Hepatocyte (in vitro differentiated cells): ENCODE data around the gene MPC2. TPM values are rescaled to one million over a fixed set of nuclear protein-coding genes. Genes with fewer than 3 reads are reported as not detected.

Experiments used
- DNase-seq: peaks from one replicate; pipeline ENCODE4 v3.0.0-alpha.2; 2016; ENCODE audit warnings: low spot score
- H2AFZ ChIP-seq: fragments of 200-600 bp; sonication (generic); 2 replicates; pipeline ENCODE4 v1.6.0; 2016; ENCODE audit warnings: antibody characterized with exemption, mild to moderate bottlenecking
- H3K27ac ChIP-seq: fragments of 200-600 bp; sonication (generic); 2 replicates; pipeline ENCODE4 v1.5.1; 2016; ENCODE audit warnings: mild to moderate bottlenecking
- H3K27me3 ChIP-seq: fragments of 200-600 bp; sonication (generic); 2 replicates; pipeline ENCODE4 v1.6.1; 2016
- H3K36me3 ChIP-seq: fragments of 200-600 bp; sonication (generic); replicated peaks from 2 replicates; pipeline ENCODE4 v1.5.1; 2016; ENCODE audit warnings: low read depth; ENCODE audit not compliant: insufficient read depth
- H3K4me1 ChIP-seq: fragments of 200-600 bp; sonication (generic); 2 replicates; pipeline ENCODE4 v1.5.1; 2016; ENCODE audit warnings: mild to moderate bottlenecking, moderate library complexity; ENCODE audit not compliant: insufficient read depth
- H3K4me2 ChIP-seq: fragments of 200-600 bp; sonication (generic); 2 replicates; pipeline ENCODE4 v1.6.0; 2016
- H3K4me3 ChIP-seq: fragments of 200-600 bp; sonication (generic); 2 replicates; pipeline ENCODE4 v1.5.1; 2016; ENCODE audit warnings: mild to moderate bottlenecking
- H3K79me2 ChIP-seq: fragments of 200-600 bp; sonication (generic); 2 replicates; pipeline ENCODE4 v1.6.0; 2017; ENCODE audit warnings: mild to moderate bottlenecking
- H3K9me2 ChIP-seq: fragments of 200-600 bp; sonication (generic); replicated peaks from 2 replicates; pipeline ENCODE4 v1.6.0; 2017; ENCODE audit warnings: mild to moderate bottlenecking; ENCODE audit not compliant: insufficient read depth
- H3K9me3 ChIP-seq: fragments of 200-600 bp; sonication (generic); 2 replicates; pipeline ENCODE4 v1.5.1; 2016; ENCODE audit warnings: low read depth, mild to moderate bottlenecking
- H4K20me1 ChIP-seq: fragments of 200-600 bp; sonication (generic); 2 replicates; pipeline ENCODE4 v1.6.0; 2016; ENCODE audit warnings: mild to moderate bottlenecking; ENCODE audit not compliant: insufficient read depth, poor library complexity, severe bottlenecking
- CTCF ChIP-seq: fragments of 200-600 bp; sonication (generic); IDR thresholded peaks from 2 replicates; pipeline ENCODE4 v1.5.1; 2016; ENCODE audit warnings: antibody characterized with exemption, mild to moderate bottlenecking; ENCODE audit not compliant: poor library complexity
- EZH2 ChIP-seq: fragments of 200-600 bp; sonication (generic); IDR thresholded peaks from 2 replicates; pipeline ENCODE4 v1.6.1; 2016; ENCODE audit warnings: antibody characterized with exemption, mild to moderate bottlenecking, borderline replicate concordance
- EZH2phosphoT487 ChIP-seq: fragments of 200-600 bp; sonication (generic); IDR thresholded peaks from one replicate; pipeline ENCODE4 v1.6.1; 2018; ENCODE audit warnings: antibody characterized with exemption, mild to moderate bottlenecking, low read depth, moderate library complexity; ENCODE audit not compliant: unreplicated experiment, severe bottlenecking
- whole genome bisulfite sequencing: methylation state at CpG from one replicate; pipeline ENCODE4 v1.1.6; 2016; ENCODE audit warnings: low lambda C conversion rate; ENCODE audit errors: missing lambda C conversion rate; 5-methylcytosine and 5-hydroxymethylcytosine counted together
- polyA plus RNA-seq: library from polyadenylated mRNA; unstranded; fragments of >200 nt; fragmentation: Nextera tagmentation; extraction: Ambion mirVana; gene quantifications from 2 replicates; pipeline ENCODE4 v1.2.1, GENCODE V29; 2016
- total RNA-seq: library from RNA; depleted of rRNA; stranded (reverse); fragments of >200 nt; gene quantifications from 2 replicates; pipeline ENCODE4 v1.2.3, GENCODE V29; 2014

Gene MPC2
- total and polyA plus RNA-seq, 2 experiments from 2014 or later = 137 to 215 TPM

DNA sequence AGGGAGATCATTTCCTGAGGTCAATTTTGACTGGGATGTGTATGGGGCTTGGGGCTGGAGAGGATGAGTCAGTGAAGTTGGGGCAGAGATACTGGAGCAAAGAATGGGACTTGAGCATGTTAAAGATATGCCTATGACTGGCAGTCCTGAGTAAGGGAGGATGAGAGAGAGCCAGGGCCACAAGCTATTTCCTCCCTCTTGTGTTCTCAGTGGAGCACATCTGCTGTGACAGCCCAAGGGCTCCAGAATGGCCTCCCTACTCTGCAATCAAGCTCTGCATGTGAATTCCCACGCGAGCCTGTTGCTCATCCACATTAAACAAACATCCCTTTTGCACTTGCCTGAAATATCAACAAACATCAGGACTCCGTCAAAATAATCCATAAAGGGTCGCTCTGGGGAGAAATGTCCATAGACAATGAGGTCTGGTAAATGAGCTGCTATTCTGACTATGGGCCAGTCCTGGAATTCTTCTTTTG, 32.2 kb downstream of the MPC2 start:
- H3K4me2 ChIP-seq = no peak overlapping the region
- H2AFZ ChIP-seq = peak overlapping the region; percentile 4

GRCh38 chr1:167900907-167901306, 36.0 kb downstream of the MPC2 start:
- DNase-seq = no peak
- Histone ChIP-seq H4K20me1 (no peaks in the 10 kb centered on the region), H3K36me3 (no peaks in the 10 kb centered on the region), H3K4me2 (no peak overlapping the region), H3K9me3 (no peaks in the 10 kb centered on the region), H3K4me1 (peaks cover 12% of the 10 kb centered on the region), H3K9me2 (no peaks in the 10 kb centered on the region), H3K27me3 (no peaks in the 10 kb centered on the region), H3K79me2 (no peaks in the 10 kb centered on the region), H3K27ac (no peak overlapping the region), H2AFZ (no peak overlapping the region), H3K4me3 (no peak overlapping the region)
- whole genome bisulfite sequencing = 96% methylated on average over 4 of the region's 4 CpGs
- TF ChIP-seq EZH2 = no peak
- no peak for TF ChIP-seq EZH2phosphoT487
- TF ChIP-seq CTCF = no peak

More for the DNA sequence above, 32.2 kb downstream of the MPC2 start:
- peak overlapping the region; percentile 9 for H3K27ac ChIP-seq
- peaks cover 12% of the 10 kb centered on the region for H3K4me1 ChIP-seq
- H3K9me2 ChIP-seq = no peaks in the 10 kb centered on the region
- 49% methylated on average over 4 of the region's 4 CpGs for WGBS
- no peaks in the 10 kb centered on the region for H3K36me3 ChIP-seq
- no peaks in the 10 kb centered on the region for H4K20me1 ChIP-seq
- no peaks in the 10 kb centered on the region for H3K9me3 ChIP-seq
- TF ChIP-seq EZH2phosphoT487 (no peak), CTCF (no peak), EZH2 (no peak)
- no peak overlapping the region for H3K4me3 ChIP-seq
- H3K27me3 ChIP-seq = no peaks in the 10 kb centered on the region
- no peak for DNase-seq
- H3K79me2 ChIP-seq = no peaks in the 10 kb centered on the region

GRCh38 chr1:167899253-167899681, 37.6 kb downstream of the MPC2 start:
- no peak overlapping the region for H3K27ac ChIP-seq
- no peaks in the 10 kb centered on the region for H3K9me2 ChIP-seq
- H3K4me3 ChIP-seq = no peak overlapping the region
- no peaks in the 10 kb centered on the region for H3K79me2 ChIP-seq
- WGBS = 95% methylated on average over 4 of the region's 4 CpGs
- no peaks in the 10 kb centered on the region for H3K36me3 ChIP-seq
- TF ChIP-seq CTCF (no peak), EZH2phosphoT487 (no peak), EZH2 (no peak)
- H3K4me1 ChIP-seq = no peaks in the 10 kb centered on the region
- H2AFZ ChIP-seq = no peak overlapping the region
- no peak for DNase-seq
- H3K4me2 ChIP-seq = no peak overlapping the region
- no peaks in the 10 kb centered on the region for H3K9me3 ChIP-seq
- H4K20me1 ChIP-seq = no peaks in the 10 kb centered on the region
- H3K27me3 ChIP-seq = no peaks in the 10 kb centered on the region
